ENCODE data around the gene OR2L2.
"Not testable (repeated sequence)": the region's sequence is repeated elsewhere in the genome, so short reads cannot be mapped to it uniquely, and the experiment has no call there.

Gene OR2L2

GRCh38 chr1:248029770-248030169 is at the start of gene OR2L2:
Gene OR2L2 (plus strand): TSS chr1:248030070. CDS start chr1:248038268, 8,198 bp downstream.
- no peak for DNase-seq (ENCODE audit: low read depth)

- no peak for DNase-seq (ENCODE audit: low read depth)
Measured at GRCh38 chr1:247992986-247993385, 36.9 kb upstream of the OR2L2 start.

- DNase-seq (ENCODE audit: low read depth) = no peak
Measured at GRCh38 chr1:247998811-247999210, 31.1 kb upstream of the OR2L2 start.

- DNase-seq (ENCODE audit: low read depth) = no peak
Measured at GRCh38 chr1:248000169-248000568, 29.7 kb upstream of the OR2L2 start.

GRCh38 chr1:248007778-248008177 is 22.1 kb upstream of the OR2L2 start:
- no peak for DNase-seq (ENCODE audit: low read depth)

- no peak for DNase-seq (ENCODE audit: low read depth)
Measured at GRCh38 chr1:248009681-248010080, 20.2 kb upstream of the OR2L2 start.

GRCh38 chr1:248013229-248013710 is 16.6 kb upstream of the OR2L2 start, which contains the start of gene OR2L5:
Gene OR2L5 (plus strand): TSS chr1:248013660. CDS start chr1:248021948, 8,288 bp downstream.
- DNase-seq (ENCODE audit: low read depth) = no peak

- DNase-seq (ENCODE audit: low read depth) = no peak
Measured at GRCh38 chr1:248015803-248016202, 14.1 kb upstream of the OR2L2 start.

- DNase-seq (ENCODE audit: low read depth) = no peak
Measured at GRCh38 chr1:248045209-248045608, 15.3 kb downstream of the OR2L2 start.

- DNase-seq (ENCODE audit: low read depth) = no peak
Measured at GRCh38 chr1:248046536-248046935, 16.7 kb downstream of the OR2L2 start, which contains the start of gene OR2L3. Gene OR2L3 (plus strand): TSS chr1:248046836. CDS start chr1:248060682, 13,846 bp downstream.

- DNase-seq (ENCODE audit: low read depth) = no peak
Measured at GRCh38 chr1:248047008-248047407, 17.1 kb downstream of the OR2L2 start.

- no peak for DNase-seq (ENCODE audit: low read depth)
Measured at GRCh38 chr1:248054671-248055070, 24.8 kb downstream of the OR2L2 start.

- DNase-seq (ENCODE audit: low read depth) = no peak
Measured at GRCh38 chr1:248055261-248055660, 25.4 kb downstream of the OR2L2 start.

- no peak for DNase-seq (ENCODE audit: low read depth)
Measured at GRCh38 chr1:248065071-248065470, 35.2 kb downstream of the OR2L2 start.

GRCh38 chr1:248065604-248066003 is 35.7 kb downstream of the OR2L2 start:
- no peak for DNase-seq (ENCODE audit: low read depth)

- not testable (repeated sequence) for DNase-seq (ENCODE audit: low read depth)
Measured at GRCh38 chr1:248083864-248084263, 54.0 kb downstream of the OR2L2 start.

Data from GM04503 (cell line).